H1 (cell line): ENCODE data around the gene MARK1. TPM values are rescaled to one million over a fixed set of nuclear protein-coding genes. Genes with fewer than 3 reads are reported as not detected.

Experiments used
- BACH1 ChIP-seq: IDR thresholded peaks from 2 replicates; pipeline ENCODE4 v1.6.1; 2012; ENCODE audit warnings: low read length, improper control_type of control experiment
- CEBPB ChIP-seq: IDR thresholded peaks from 2 replicates; pipeline ENCODE4 v1.6.1; 2012; ENCODE audit warnings: low read depth, low read length
- CHD2 ChIP-seq: IDR thresholded peaks from 2 replicates; pipeline ENCODE4 v1.6.1; 2012; ENCODE audit warnings: low read length, improper control_type of control experiment
- EP300 ChIP-seq, 2 experiments: IDR thresholded peaks; 1 replicate in 1 of 2; 2 replicates in 1 of 2; pipeline ENCODE4 v1.6.1; 2011 to 2012; ENCODE audit warnings: low read depth in 2 of 2, low read length in 2 of 2, mild to moderate bottlenecking in 2 of 2, borderline replicate concordance in 1 of 2, inconsistent platforms in 1 of 2, moderate library complexity in 1 of 2
- GABPA ChIP-seq: IDR thresholded peaks from 2 replicates; pipeline ENCODE4 v1.6.1; 2011; ENCODE audit warnings: mild to moderate bottlenecking, low read length, moderate library complexity, borderline replicate concordance; ENCODE audit not compliant: insufficient read depth
- JUN ChIP-seq: IDR thresholded peaks from 2 replicates; pipeline ENCODE4 v1.6.1; 2011; ENCODE audit warnings: low read depth, mild to moderate bottlenecking, improper control_type of control experiment, low read length
- SAP30 ChIP-seq: fragments of 300-600 bp; sonication (generic); IDR thresholded peaks from 2 replicates; pipeline ENCODE4 v1.7.1; 2012; ENCODE audit warnings: low read length, moderate library complexity, mild to moderate bottlenecking, inconsistent platforms; ENCODE audit not compliant: insufficient read depth, insufficient replicate concordance
- SIN3A ChIP-seq, 2 experiments: IDR thresholded peaks in 1 of 2; conservative IDR thresholded peaks in 1 of 2; 2 replicates each; pipeline ENCODE4 v1.6.1; 2011 to 2012; ENCODE audit warnings: low read length in 2 of 2, improper control_type of control experiment in 1 of 2, low read depth in 1 of 2, mild to moderate bottlenecking in 1 of 2
- SIX5 ChIP-seq: IDR thresholded peaks from 2 replicates; pipeline ENCODE4 v1.6.1; 2011; ENCODE audit warnings: mild to moderate bottlenecking, low read depth, low read length
- TAF1 ChIP-seq: IDR thresholded peaks from 2 replicates; pipeline ENCODE4 v1.6.1; 2011; ENCODE audit warnings: mild to moderate bottlenecking, low read depth, low read length
- TCF12 ChIP-seq: IDR thresholded peaks from 2 replicates; pipeline ENCODE4 v1.6.1; 2011; ENCODE audit warnings: low read depth, mild to moderate bottlenecking, low read length
- TEAD4 ChIP-seq: IDR thresholded peaks from 2 replicates; pipeline ENCODE4 v1.6.1; 2012; ENCODE audit warnings: low read depth, low read length, inconsistent platforms, mixed read lengths
- polyA plus RNA-seq, 7 experiments: library from polyadenylated mRNA; depleted of rRNA in 3 of 7; stranded (reverse) in 5 of 7; unstranded in 2 of 7; fragments of >200 nt in 5 of 7; fragments of 200-250 nt in 2 of 7; gene quantifications; 1 replicate in 5 of 7; 2 replicates in 1 of 7; 4 replicates in 1 of 7; pipeline versions ENCODE4 v1.2.1 to v1.2.3, GENCODE V29; 2011 to 2013; ENCODE audit warnings: missing spikeins in 2 of 7, mixed read lengths in 2 of 7
- total RNA-seq: library from RNA; stranded (reverse); fragmentation: NEBNext Ultra II Directional; extraction: Animal tissue kit (Norgen Biotek cat#: 25700); gene quantifications from 2 replicates; pipeline ENCODE4 v1.2.1, GENCODE V29; 2021
- TF ChIP-seq, protein P1 (sequence below): fragments of 300-600 bp; sonication (generic); IDR thresholded peaks from 2 replicates; pipeline ENCODE4 v1.7.1; 2012; ENCODE audit warnings: low read length, moderate library complexity, mild to moderate bottlenecking, inconsistent platforms; ENCODE audit not compliant: insufficient replicate concordance

MARK1 gene
- total and polyA plus RNA-seq, 2 of the 8 experiments (the other 6 are each of a cell fraction or from before 2014, with no cell fraction given): 5.5 to 20.5 TPM

DNA sequence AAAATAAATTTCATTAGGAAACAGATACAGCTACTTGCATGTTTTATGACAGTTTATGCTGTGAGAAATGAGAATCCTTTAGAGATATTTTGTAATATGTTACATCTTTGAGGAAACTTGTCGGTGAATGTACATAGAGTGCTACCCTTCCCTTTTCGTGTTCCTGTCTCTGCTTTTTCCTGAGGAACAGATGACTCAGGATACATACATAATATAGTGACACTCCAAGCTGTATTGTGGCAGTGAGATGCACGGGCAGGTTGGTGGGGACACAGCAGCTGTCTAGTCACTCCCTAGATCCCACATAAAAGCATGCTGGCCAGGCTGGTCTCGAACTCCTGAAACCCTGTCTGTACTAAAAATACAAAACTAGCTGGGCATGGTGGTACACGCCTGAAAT lies 20.9 kb upstream of the MARK1 start (continued):
- TF ChIP-seq, protein P1, sequence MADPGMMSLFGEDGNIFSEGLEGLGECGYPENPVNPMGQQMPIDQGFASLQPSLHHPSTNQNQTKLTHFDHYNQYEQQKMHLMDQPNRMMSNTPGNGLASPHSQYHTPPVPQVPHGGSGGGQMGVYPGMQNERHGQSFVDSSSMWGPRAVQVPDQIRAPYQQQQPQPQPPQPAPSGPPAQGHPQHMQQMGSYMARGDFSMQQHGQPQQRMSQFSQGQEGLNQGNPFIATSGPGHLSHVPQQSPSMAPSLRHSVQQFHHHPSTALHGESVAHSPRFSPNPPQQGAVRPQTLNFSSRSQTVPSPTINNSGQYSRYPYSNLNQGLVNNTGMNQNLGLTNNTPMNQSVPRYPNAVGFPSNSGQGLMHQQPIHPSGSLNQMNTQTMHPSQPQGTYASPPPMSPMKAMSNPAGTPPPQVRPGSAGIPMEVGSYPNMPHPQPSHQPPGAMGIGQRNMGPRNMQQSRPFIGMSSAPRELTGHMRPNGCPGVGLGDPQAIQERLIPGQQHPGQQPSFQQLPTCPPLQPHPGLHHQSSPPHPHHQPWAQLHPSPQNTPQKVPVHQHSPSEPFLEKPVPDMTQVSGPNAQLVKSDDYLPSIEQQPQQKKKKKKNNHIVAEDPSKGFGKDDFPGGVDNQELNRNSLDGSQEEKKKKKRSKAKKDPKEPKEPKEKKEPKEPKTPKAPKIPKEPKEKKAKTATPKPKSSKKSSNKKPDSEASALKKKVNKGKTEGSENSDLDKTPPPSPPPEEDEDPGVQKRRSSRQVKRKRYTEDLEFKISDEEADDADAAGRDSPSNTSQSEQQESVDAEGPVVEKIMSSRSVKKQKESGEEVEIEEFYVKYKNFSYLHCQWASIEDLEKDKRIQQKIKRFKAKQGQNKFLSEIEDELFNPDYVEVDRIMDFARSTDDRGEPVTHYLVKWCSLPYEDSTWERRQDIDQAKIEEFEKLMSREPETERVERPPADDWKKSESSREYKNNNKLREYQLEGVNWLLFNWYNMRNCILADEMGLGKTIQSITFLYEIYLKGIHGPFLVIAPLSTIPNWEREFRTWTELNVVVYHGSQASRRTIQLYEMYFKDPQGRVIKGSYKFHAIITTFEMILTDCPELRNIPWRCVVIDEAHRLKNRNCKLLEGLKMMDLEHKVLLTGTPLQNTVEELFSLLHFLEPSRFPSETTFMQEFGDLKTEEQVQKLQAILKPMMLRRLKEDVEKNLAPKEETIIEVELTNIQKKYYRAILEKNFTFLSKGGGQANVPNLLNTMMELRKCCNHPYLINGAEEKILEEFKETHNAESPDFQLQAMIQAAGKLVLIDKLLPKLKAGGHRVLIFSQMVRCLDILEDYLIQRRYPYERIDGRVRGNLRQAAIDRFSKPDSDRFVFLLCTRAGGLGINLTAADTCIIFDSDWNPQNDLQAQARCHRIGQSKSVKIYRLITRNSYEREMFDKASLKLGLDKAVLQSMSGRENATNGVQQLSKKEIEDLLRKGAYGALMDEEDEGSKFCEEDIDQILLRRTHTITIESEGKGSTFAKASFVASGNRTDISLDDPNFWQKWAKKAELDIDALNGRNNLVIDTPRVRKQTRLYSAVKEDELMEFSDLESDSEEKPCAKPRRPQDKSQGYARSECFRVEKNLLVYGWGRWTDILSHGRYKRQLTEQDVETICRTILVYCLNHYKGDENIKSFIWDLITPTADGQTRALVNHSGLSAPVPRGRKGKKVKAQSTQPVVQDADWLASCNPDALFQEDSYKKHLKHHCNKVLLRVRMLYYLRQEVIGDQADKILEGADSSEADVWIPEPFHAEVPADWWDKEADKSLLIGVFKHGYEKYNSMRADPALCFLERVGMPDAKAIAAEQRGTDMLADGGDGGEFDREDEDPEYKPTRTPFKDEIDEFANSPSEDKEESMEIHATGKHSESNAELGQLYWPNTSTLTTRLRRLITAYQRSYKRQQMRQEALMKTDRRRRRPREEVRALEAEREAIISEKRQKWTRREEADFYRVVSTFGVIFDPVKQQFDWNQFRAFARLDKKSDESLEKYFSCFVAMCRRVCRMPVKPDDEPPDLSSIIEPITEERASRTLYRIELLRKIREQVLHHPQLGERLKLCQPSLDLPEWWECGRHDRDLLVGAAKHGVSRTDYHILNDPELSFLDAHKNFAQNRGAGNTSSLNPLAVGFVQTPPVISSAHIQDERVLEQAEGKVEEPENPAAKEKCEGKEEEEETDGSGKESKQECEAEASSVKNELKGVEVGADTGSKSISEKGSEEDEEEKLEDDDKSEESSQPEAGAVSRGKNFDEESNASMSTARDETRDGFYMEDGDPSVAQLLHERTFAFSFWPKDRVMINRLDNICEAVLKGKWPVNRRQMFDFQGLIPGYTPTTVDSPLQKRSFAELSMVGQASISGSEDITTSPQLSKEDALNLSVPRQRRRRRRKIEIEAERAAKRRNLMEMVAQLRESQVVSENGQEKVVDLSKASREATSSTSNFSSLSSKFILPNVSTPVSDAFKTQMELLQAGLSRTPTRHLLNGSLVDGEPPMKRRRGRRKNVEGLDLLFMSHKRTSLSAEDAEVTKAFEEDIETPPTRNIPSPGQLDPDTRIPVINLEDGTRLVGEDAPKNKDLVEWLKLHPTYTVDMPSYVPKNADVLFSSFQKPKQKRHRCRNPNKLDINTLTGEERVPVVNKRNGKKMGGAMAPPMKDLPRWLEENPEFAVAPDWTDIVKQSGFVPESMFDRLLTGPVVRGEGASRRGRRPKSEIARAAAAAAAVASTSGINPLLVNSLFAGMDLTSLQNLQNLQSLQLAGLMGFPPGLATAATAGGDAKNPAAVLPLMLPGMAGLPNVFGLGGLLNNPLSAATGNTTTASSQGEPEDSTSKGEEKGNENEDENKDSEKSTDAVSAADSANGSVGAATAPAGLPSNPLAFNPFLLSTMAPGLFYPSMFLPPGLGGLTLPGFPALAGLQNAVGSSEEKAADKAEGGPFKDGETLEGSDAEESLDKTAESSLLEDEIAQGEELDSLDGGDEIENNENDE: no peak
- TF ChIP-seq TCF12 (no peak), SIN3A (conservative IDR thresholded peaks at IDR 0.05 in 1 of 2, IDR thresholded peaks at IDR 0.05 in 1 of 2; ENCODE audit: low read depth in 1 of 2, low read length in 2 of 2) (no peak), EP300 (IDR thresholded peaks at IDR 0.05; ENCODE audit: borderline replicate concordance in 1 of 2, low read depth in 2 of 2, low read length in 2 of 2) (no peak), SAP30 (no peak), GABPA (no peak), CEBPB (no peak), BACH1 (no peak), SIX5 (no peak), TEAD4 (no peak), TAF1 (no peak), CHD2 (no peak), JUN (no peak)
